Neuronal stem cell (in vitro differentiated cells): ENCODE results near the gene ARMH3.

Experiments used
- DNase-seq: peaks from one replicate; pipeline ENCODE4 v3.0.0-alpha.2; 2013; ENCODE audit warnings: low spot score
- H2AFZ ChIP-seq: one replicate; pipeline ENCODE4 v1.6.1; 2013; ENCODE audit warnings: mild to moderate bottlenecking, low read length, inconsistent platforms
- H2AK5ac ChIP-seq: 2 replicates; pipeline ENCODE4 v1.6.1; 2013; ENCODE audit warnings: low read depth, mild to moderate bottlenecking, inconsistent platforms, low read length, moderate library complexity, mixed read lengths
- H2BK120ac ChIP-seq: 2 replicates; pipeline ENCODE4 v1.6.1; 2013; ENCODE audit warnings: low read depth, mild to moderate bottlenecking, inconsistent platforms, low read length, moderate library complexity, mixed read lengths
- H2BK12ac ChIP-seq: one replicate; pipeline ENCODE4 v1.6.1; 2013; ENCODE audit warnings: low read length, inconsistent platforms
- H2BK15ac ChIP-seq: 2 replicates; pipeline ENCODE4 v1.6.1; 2013; ENCODE audit warnings: mild to moderate bottlenecking, low read length, inconsistent platforms, mixed read lengths
- H2BK5ac ChIP-seq: one replicate; pipeline ENCODE4 v1.6.1; 2013; ENCODE audit warnings: inconsistent platforms, mild to moderate bottlenecking, low read length, moderate library complexity
- H3K14ac ChIP-seq: one replicate; pipeline ENCODE4 v1.6.1; 2013; ENCODE audit warnings: low read length, inconsistent platforms
- H3K18ac ChIP-seq: 2 replicates; pipeline ENCODE4 v1.6.1; 2013; ENCODE audit warnings: low read length, inconsistent platforms
- H3K23ac ChIP-seq: 2 replicates; pipeline ENCODE4 v1.6.1; 2013; ENCODE audit warnings: low read depth, mild to moderate bottlenecking, mixed read lengths, low read length, inconsistent platforms; ENCODE audit not compliant: poor library complexity
- H3K27ac ChIP-seq: replicated peaks from 3 replicates; pipeline ENCODE4 v1.5.1; 2013; ENCODE audit warnings: low read length, inconsistent platforms
- H3K27me3 ChIP-seq, 3 experiments: 2 replicates each; pipeline ENCODE4 v1.6.1; 2013; ENCODE audit warnings: low read length in 3 of 3, mild to moderate bottlenecking in 2 of 3, inconsistent platforms in 1 of 3, low read depth in 1 of 3, mixed read lengths in 1 of 3, moderate library complexity in 1 of 3; ENCODE audit not compliant: control insufficient read depth in 3 of 3, insufficient read depth in 3 of 3
- H3K36me3 ChIP-seq, 2 donors: replicated peaks in 1 of 2; 2 replicates each; pipeline ENCODE4 v1.6.1; 2013; ENCODE audit warnings: low read length in 2 of 2; ENCODE audit not compliant: control insufficient read depth in 2 of 2, insufficient read depth in 2 of 2
- H3K4ac ChIP-seq: 2 replicates; pipeline ENCODE4 v1.6.1; 2013; ENCODE audit warnings: inconsistent platforms, mild to moderate bottlenecking, low read length, moderate library complexity
- H3K4me1 ChIP-seq, 2 donors: 1 replicate in 1 of 2; 2 replicates in 1 of 2; pipeline ENCODE4 v1.6.1; 2013; ENCODE audit warnings: low read length in 2 of 2, low read depth in 1 of 2; ENCODE audit not compliant: control insufficient read depth in 2 of 2, insufficient read depth in 1 of 2
- H3K4me2 ChIP-seq: one replicate; pipeline ENCODE4 v1.6.1; 2013; ENCODE audit warnings: mild to moderate bottlenecking, low read length, inconsistent platforms; ENCODE audit not compliant: insufficient read depth, poor library complexity, severe bottlenecking
- H3K4me3 ChIP-seq, 2 donors: 2 replicates each; pipeline ENCODE4 v1.5.1; 2013; ENCODE audit warnings: low read length in 2 of 2, mild to moderate bottlenecking in 2 of 2, inconsistent platforms in 1 of 2, moderate library complexity in 1 of 2
- H3K79me1 ChIP-seq: one replicate; pipeline ENCODE4 v1.6.1; 2013; ENCODE audit warnings: low read depth, mild to moderate bottlenecking, inconsistent platforms, low read length, moderate library complexity
- H3K9ac ChIP-seq: one replicate; pipeline ENCODE4 v1.6.1; 2013; ENCODE audit warnings: mild to moderate bottlenecking, low read depth, low read length, inconsistent platforms; ENCODE audit not compliant: poor library complexity
- H3K9me3 ChIP-seq, 2 donors: replicated peaks in 1 of 2; 2 replicates each; pipeline versions ENCODE3 to v1.6.1; 2013; ENCODE audit warnings: low read length in 2 of 2, mild to moderate bottlenecking in 2 of 2, inconsistent platforms in 1 of 2, low read depth in 1 of 2, mixed read lengths in 1 of 2, moderate library complexity in 1 of 2; ENCODE audit not compliant: control insufficient read depth in 2 of 2, insufficient read depth in 1 of 2
- H4K8ac ChIP-seq: one replicate; pipeline ENCODE4 v1.6.1; 2013; ENCODE audit warnings: low read depth, mild to moderate bottlenecking, inconsistent platforms, low read length, moderate library complexity
- H4K91ac ChIP-seq: one replicate; pipeline ENCODE4 v1.6.1; 2013; ENCODE audit warnings: low read length, low read depth, mild to moderate bottlenecking, inconsistent platforms; ENCODE audit not compliant: poor library complexity
- WGBS, 2 donors: extraction: QIAGEN DNeasy Blood & Tissue Kit; methylation state at CpG; one replicate each; pipeline ENCODE4 v1.1.7; 2013; ENCODE audit warnings: missing lambda C conversion rate in 2 of 2, mixed read lengths in 1 of 2; ENCODE audit not compliant: insufficient read length in 2 of 2, insufficient replicate concordance in 1 of 2; ENCODE audit errors: extremely low coverage in 2 of 2; 5-methylcytosine and 5-hydroxymethylcytosine counted together

The ARMH3 gene

DNA sequence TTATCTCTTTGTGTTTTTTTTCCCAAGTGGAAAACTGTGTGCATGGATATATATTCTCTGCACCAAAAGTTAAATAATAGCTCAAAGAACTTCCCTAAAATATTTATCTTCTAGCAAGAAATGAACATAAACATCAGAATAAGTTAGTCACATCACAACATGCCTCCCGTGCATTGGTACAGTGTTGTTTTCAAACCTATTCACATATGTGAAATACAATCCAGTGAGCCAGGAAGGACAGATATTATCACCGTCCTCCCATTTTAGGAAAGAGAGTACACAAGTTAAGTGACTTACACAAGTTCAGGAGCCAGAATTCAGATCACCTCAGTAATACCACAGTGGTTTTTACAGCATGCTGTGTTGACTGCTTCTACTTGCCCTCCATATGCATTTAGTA is 22.2 kb downstream of the ARMH3 start:
- no peak overlapping the region for H3K4me3 ChIP-seq
- H2AFZ ChIP-seq: no peak overlapping the region
- H3K9ac ChIP-seq: no peak overlapping the region
- H2BK12ac ChIP-seq: no peak overlapping the region
- peaks cover 2% of the 10 kb centered on the region for H3K79me1 ChIP-seq
- no peak overlapping the region for H2BK120ac ChIP-seq
- H3K9me3 ChIP-seq: no peaks in the 10 kb centered on the region
- H3K27me3 ChIP-seq: no peaks in the 10 kb centered on the region
- H3K4me1 ChIP-seq: no peaks in the 10 kb centered on the region
- peaks cover 8 to 71% of the 10 kb centered on the region in 2 donors for H3K36me3 ChIP-seq
- H3K27ac ChIP-seq: no peak overlapping the region
- no peak overlapping the region for H2AK5ac ChIP-seq
- H4K91ac ChIP-seq: no peak overlapping the region
- H2BK15ac ChIP-seq: no peak overlapping the region
- no peak for DNase-seq
- no peak overlapping the region for H3K4ac ChIP-seq
- no peak overlapping the region for H3K23ac ChIP-seq
- no peak overlapping the region for H3K4me2 ChIP-seq
- H3K14ac ChIP-seq: no peak overlapping the region
- no peak overlapping the region for H4K8ac ChIP-seq
- no peak overlapping the region for H3K18ac ChIP-seq
- WGBS, 2 donors: no CpG with 5 or more reads among the region's 2 CpGs
- no peak overlapping the region for H2BK5ac ChIP-seq

DNA sequence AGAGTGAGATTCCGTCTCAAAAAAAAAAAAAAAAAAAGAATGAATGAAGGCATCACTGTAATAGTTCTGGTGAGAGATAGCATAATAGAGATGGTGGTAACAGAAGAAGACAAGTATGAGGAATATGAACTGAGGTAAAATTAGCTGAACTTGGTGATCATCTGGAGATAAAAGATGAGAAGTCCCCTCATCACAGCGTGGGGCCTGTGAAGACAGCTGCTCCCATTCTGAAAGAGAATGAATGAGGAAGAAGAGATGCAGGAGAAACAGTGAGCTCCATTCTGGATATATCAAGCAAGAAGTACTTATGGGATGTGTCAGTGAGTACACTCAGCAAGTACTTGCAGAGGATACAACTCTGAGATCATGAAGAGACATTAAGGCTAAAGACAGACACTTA is 28.7 kb downstream of the ARMH3 start:
- Histone ChIP-seq H3K9ac (no peak overlapping the region), H3K4me3 (no peak overlapping the region), H3K27me3 (no peaks in the 10 kb centered on the region), H2BK5ac (no peak overlapping the region), H2BK15ac (no peak overlapping the region), H3K9me3 (no peaks in the 10 kb centered on the region), H2BK120ac (no peak overlapping the region), H3K27ac (no peak overlapping the region), H2BK12ac (no peak overlapping the region), H3K18ac (no peak overlapping the region), H3K79me1 (no peaks in the 10 kb centered on the region), H3K36me3 (peaks cover 7 to 83% of the 10 kb centered on the region in 2 donors), H3K4me1 (no peaks in the 10 kb centered on the region), H4K8ac (no peak overlapping the region), H2AK5ac (no peak overlapping the region), H4K91ac (no peak overlapping the region), H3K23ac (no peak overlapping the region), H3K4ac (no peak overlapping the region), H3K4me2 (no peak overlapping the region), H2AFZ (no peak overlapping the region), H3K14ac (no peak overlapping the region)
- no CpG with 5 or more reads among the region's 2 CpGs for WGBS, 2 donors
- no peak for DNase-seq

GRCh38 chr10:102024799-102025198 is 31.2 kb downstream of the ARMH3 start:
- H3K4me2 ChIP-seq: no peak overlapping the region
- no peak overlapping the region for H3K9ac ChIP-seq
- H3K36me3 ChIP-seq: peaks cover 7 to 74% of the 10 kb centered on the region in 2 donors
- no peak overlapping the region for H3K27ac ChIP-seq
- H3K79me1 ChIP-seq: no peaks in the 10 kb centered on the region
- H3K27me3 ChIP-seq: no peaks in the 10 kb centered on the region
- no peak overlapping the region for H2AK5ac ChIP-seq
- DNase-seq: no peak
- no peak overlapping the region for H2AFZ ChIP-seq
- no peak overlapping the region for H4K91ac ChIP-seq
- H3K9me3 ChIP-seq: peaks cover 0 to 4% of the 10 kb centered on the region in 2 donors
- H2BK12ac ChIP-seq: no peak overlapping the region
- no peak overlapping the region for H3K23ac ChIP-seq
- H3K14ac ChIP-seq: no peak overlapping the region
- H4K8ac ChIP-seq: no peak overlapping the region
- H2BK15ac ChIP-seq: no peak overlapping the region
- WGBS, 2 donors: no CpG with 5 or more reads among the region's 3 CpGs
- no peak overlapping the region for H2BK120ac ChIP-seq
- H3K4me1 ChIP-seq: no peaks in the 10 kb centered on the region
- no peak overlapping the region for H3K4me3 ChIP-seq
- no peak overlapping the region for H2BK5ac ChIP-seq
- H3K4ac ChIP-seq: no peak overlapping the region
- H3K18ac ChIP-seq: no peak overlapping the region

DNA sequence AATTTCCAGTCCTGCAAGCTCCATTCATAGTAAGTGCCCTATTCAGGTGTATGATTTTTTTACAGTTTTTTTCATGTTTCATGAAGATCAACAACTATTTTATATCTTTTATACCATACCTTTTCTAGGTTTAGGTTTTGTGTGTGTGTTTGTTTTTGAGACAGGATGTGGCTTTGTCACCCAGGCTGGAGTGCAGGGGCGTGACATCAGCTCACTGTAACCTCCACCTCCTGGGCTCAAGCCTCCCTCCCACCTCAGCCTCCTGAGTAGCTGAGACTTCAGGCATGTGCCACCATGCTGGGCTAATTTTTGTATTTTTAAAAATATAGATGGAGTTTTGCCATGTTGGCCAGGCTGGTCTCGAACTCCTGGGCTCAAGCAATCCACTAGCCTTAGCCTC is 35.0 kb downstream of the ARMH3 start:
- peaks cover 2 to 69% of the 10 kb centered on the region in 2 donors for H3K36me3 ChIP-seq
- H3K4me1 ChIP-seq: no peaks in the 10 kb centered on the region

More for the DNA sequence above, 35.0 kb downstream of the ARMH3 start:
- Histone ChIP-seq H3K79me1 (no peaks in the 10 kb centered on the region), H3K18ac (no peak overlapping the region), H2BK120ac (no peak overlapping the region), H2AK5ac (no peak overlapping the region), H2BK5ac (no peak overlapping the region), H2AFZ (no peak overlapping the region), H3K27me3 (no peaks in the 10 kb centered on the region), H3K9me3 (peaks cover 0 to 4% of the 10 kb centered on the region in 2 donors), H3K4me3 (no peak overlapping the region), H3K9ac (no peak overlapping the region), H2BK12ac (no peak overlapping the region), H2BK15ac (no peak overlapping the region), H3K23ac (no peak overlapping the region), H3K4me2 (no peak overlapping the region), H4K91ac (no peak overlapping the region), H3K14ac (no peak overlapping the region), H3K27ac (no peak overlapping the region), H4K8ac (no peak overlapping the region), H3K4ac (no peak overlapping the region)
- DNase-seq: no peak
- WGBS, 2 donors: no CpG with 5 or more reads among the region's 2 CpGs
